ENCODE measurements around the gene SLC8A3.

DNA sequence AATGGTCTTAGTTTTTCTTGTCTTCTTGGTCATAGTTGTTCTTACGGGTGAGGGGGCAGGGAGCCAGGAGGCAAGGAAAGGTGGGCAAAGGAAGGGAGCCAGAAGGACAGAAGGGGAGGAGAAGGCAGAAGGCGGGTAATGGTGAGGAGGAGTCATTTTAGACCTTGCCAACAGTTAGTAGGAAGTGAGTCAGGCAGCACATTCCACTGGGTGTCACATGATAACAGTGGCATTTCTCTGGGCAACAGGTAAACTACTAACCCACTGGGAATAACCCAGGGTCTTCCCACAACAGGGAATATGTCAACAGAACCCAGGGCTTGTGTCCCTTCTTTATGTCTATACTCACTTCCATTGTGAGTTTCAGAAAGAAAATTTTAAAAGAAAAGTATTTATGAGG lies 127.6 kb downstream of the SLC8A3 start:
- TF ChIP-seq, protein P1, sequence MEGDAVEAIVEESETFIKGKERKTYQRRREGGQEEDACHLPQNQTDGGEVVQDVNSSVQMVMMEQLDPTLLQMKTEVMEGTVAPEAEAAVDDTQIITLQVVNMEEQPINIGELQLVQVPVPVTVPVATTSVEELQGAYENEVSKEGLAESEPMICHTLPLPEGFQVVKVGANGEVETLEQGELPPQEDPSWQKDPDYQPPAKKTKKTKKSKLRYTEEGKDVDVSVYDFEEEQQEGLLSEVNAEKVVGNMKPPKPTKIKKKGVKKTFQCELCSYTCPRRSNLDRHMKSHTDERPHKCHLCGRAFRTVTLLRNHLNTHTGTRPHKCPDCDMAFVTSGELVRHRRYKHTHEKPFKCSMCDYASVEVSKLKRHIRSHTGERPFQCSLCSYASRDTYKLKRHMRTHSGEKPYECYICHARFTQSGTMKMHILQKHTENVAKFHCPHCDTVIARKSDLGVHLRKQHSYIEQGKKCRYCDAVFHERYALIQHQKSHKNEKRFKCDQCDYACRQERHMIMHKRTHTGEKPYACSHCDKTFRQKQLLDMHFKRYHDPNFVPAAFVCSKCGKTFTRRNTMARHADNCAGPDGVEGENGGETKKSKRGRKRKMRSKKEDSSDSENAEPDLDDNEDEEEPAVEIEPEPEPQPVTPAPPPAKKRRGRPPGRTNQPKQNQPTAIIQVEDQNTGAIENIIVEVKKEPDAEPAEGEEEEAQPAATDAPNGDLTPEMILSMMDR (IDR thresholded peaks at IDR 0.05) = no peak
- TF ChIP-seq POLR2A (IDR thresholded peaks at IDR 0.05; ENCODE audit: low read length) (no peak), SMC3 (IDR thresholded peaks at IDR 0.05) (no peak), NR3C1 (IDR thresholded peaks at IDR 0.05) (no peak), MAFK (IDR thresholded peaks at IDR 0.05; ENCODE audit: partially characterized antibody) (no peak), RAD21 (conservative IDR thresholded peaks at IDR 0.05 in 1 of 2, IDR thresholded peaks at IDR 0.05 in 1 of 2) (no peak), ZFP36 (IDR thresholded peaks at IDR 0.05; ENCODE audit: borderline replicate concordance, partially characterized antibody) (no peak), MYC (IDR thresholded peaks at IDR 0.05; ENCODE audit: borderline replicate concordance, low read length) (no peak), NPAS2 (CRISPR knock-in tag; IDR thresholded peaks at IDR 0.05; ENCODE audit: borderline replicate concordance) (no peak)
- TF ChIP-seq, protein P2, sequence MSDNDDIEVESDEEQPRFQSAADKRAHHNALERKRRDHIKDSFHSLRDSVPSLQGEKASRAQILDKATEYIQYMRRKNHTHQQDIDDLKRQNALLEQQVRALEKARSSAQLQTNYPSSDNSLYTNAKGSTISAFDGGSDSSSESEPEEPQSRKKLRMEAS (IDR thresholded peaks at IDR 0.05) = no peak
- TF ChIP-seq, protein P3, sequence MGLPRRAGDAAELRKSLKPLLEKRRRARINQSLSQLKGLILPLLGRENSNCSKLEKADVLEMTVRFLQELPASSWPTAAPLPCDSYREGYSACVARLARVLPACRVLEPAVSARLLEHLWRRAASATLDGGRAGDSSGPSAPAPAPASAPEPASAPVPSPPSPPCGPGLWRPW (IDR thresholded peaks at IDR 0.05) = no peak
